Activated T-helper 1 cell treated with anti-CD3 and anti-CD28 coated beads, Interleukin-12 subunit alpha, Interleukin-12 subunit beta, Interleukin-2, Interleukin-4 antibody, amounts not matched to agents 30 ng/mL and 10 ng/mL and 1 ng/mL, durations not matched to agents 14 hours and 24 hours and 36 hours (primary cell): Measurements from ENCODE around the gene CGRRF1. TPM values are rescaled to one million over a fixed set of nuclear protein-coding genes. Genes with fewer than 3 reads are reported as not detected.

Experiments
- DNase-seq: peaks from one replicate; pipeline ENCODE4 v3.0.0; 2021; ENCODE audit warnings: low spot score
- H3K27ac Mint-ChIP-seq: one replicate; pipeline ENCODE4 v1.8.0; 2021; ENCODE audit warnings: mild to moderate bottlenecking, mixed read lengths
- H3K27me3 Mint-ChIP-seq: one replicate; pipeline ENCODE4 v1.8.0; 2022; ENCODE audit warnings: mild to moderate bottlenecking, moderate library complexity, mixed read lengths; ENCODE audit not compliant: insufficient read depth
- H3K36me3 Mint-ChIP-seq: one replicate; pipeline ENCODE4 v1.8.0; 2021; ENCODE audit warnings: low read depth, mixed read lengths
- H3K4me1 Mint-ChIP-seq: one replicate; pipeline ENCODE4 v1.8.0; 2021; ENCODE audit warnings: low read depth, mixed read lengths
- H3K4me3 Mint-ChIP-seq: one replicate; pipeline ENCODE4 v1.8.0; 2021; ENCODE audit warnings: mild to moderate bottlenecking, moderate library complexity, mixed read lengths
- H3K9me3 Mint-ChIP-seq: one replicate; pipeline ENCODE4 v1.8.0; 2021; ENCODE audit warnings: mixed read lengths
- intact Hi-C: fragments of 100-400 bp; cut with micrococcal nuclease; formaldehyde crosslinking; loops from one replicate; pipeline ENCODE4 v1.15.1; 2024
- total RNA-seq: library from RNA; stranded (reverse); gene quantifications from 2 replicates; pipeline ENCODE4 v1.2.3, GENCODE V29; 2022

The CGRRF1 gene
- total RNA-seq, 1 donor from 2014 or later = 13.2 TPM

DNA sequence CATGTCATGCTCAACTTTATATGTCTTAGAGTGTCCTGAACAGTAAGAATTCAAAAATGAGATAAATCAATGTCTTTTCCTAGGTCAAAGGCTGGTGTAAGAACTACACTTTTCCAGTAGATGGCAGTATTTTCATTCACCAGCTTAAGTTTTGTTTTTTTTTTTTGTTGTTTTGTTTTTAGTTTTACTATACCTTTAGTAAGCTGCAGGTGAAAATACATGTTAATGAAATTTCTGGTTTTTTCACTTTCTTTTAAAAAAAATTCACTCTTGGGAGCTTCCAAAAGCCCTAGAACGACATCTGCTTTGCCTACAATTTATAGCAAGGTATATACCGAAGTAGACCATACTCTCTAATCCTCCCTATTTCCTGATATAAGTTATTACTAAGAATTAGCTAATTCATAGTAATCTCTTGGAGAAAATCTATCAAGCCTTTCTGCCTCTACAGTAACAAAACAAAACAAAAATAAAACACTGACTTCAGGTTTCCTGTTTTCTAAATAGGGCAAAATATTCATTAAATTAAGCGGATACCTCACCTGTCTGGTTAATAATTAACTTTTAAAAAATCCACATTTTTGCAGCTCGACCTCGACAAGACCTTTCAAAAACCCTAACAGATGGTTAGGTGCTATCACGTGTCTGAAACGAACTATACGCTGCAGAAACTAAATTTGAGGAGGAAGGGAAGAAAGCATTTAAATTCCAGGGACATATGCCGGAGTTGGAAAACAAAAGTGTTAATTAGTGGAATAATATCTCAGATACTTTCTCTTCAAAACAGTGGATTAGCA, 54.6 kb downstream of the CGRRF1 start:
- Mint-ChIP-seq H3K9me3 (no peaks in the 10 kb centered on the region), H3K36me3 (no peaks in the 10 kb centered on the region), H3K4me1 (peaks cover 21% of the 10 kb centered on the region), H3K4me3 (peak overlapping the region; percentile 45), H3K27me3 (peaks cover 50% of the 10 kb centered on the region), H3K27ac (no peak overlapping the region)
- DNase-seq = no peak
- intact Hi-C loops = loop anchor here (1.0 to 2.0 kb wide), 8 partner anchors 79 to 339 kb away; partner anchors contain the start of genes CNIH1 and GCH1

DNA sequence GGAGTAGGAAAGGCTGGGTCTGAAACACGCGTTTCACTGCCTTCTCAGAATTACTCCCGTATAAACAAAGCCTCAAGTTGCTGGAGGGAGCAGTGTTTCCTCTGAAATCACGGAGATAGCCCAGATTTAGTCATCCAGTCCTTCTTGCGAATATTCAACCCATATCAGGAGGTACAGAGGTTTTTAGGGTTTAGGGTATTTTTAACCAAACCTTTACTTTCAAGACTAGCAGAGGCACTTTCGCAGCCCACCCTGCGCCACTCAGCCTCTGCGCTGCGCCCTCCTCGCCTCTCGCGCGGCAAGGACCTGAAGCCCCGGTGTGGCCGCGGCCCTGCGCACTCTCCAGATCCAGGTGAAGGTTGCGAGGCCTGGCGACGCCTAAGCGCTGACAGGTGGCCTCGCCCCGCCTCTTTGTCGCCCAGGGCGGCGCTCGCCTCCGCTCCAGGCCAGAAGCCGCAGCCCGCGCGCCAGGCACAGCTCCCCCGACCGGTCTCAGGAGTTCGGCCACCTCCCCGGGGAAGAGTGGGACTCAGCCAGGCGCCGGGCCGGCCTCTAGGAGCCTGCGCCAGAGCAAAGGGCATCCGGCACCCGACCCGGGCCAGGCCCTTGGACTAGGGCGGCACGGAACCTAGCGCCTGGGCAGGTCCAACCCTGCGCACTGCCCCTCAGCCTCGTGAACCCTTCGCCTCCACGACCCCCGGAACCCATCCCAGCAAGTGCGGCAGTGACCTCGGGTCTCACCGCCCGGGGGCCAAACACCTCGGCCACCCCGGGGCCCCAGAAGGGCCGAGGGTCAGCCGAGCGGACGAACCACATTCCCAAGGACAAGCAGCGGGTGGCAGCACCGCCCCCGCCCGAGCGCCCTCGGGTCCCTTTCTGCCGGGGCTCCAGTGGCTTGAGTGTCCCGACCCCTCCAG, 55.4 kb downstream of the CGRRF1 start:
- no peaks in the 10 kb centered on the region for H3K36me3 Mint-ChIP-seq
- no peaks in the 10 kb centered on the region for H3K9me3 Mint-ChIP-seq
- H3K4me1 Mint-ChIP-seq = peaks cover 21% of the 10 kb centered on the region
- DNase-seq = peak; percentile 31
- peaks cover 52% of the 10 kb centered on the region for H3K27me3 Mint-ChIP-seq
- H3K4me3 Mint-ChIP-seq = peak overlapping the region; percentile 75
- H3K27ac Mint-ChIP-seq = no peak overlapping the region
- intact Hi-C loops = loop anchor here (1.0 to 2.0 kb wide), 10 partner anchors 56 to 338 kb away; partner anchors contain the start of genes CGRRF1, CNIH1 and GCH1

DNA sequence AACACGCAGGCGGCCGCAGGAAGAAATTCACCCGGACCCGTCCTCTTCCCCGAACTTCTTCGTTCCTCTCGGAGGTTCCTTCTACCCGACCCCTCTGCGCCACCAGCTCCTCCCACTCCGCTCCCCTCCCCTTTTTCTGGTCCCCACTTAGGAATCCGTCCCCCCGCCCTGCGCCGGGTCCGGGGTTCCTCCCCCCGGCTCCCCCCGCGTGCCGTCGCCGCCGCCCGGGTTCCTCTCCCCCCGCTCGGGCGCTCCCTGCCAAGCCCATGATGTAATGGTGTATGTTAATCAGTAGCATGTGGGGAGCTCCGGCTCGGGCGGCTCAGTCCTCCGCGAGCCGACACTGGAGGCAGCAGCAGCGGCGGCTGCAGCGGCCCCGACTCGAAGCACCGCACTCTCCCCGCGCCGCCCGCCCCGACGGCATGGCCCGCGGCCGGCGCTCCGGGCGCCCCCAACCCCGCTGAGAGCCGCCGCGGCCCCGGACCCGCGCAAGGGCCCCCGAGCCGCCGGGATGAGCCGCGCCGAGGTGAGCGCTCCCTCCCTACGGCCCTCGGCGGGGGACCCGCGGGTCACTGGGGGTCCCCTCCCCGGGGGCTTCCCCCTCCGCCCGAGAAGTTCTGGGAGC, 56.2 kb downstream of the CGRRF1 start:
- peak; percentile 61 for DNase-seq
- Mint-ChIP-seq H3K36me3 (no peaks in the 10 kb centered on the region), H3K4me3 (peak overlapping the region; percentile 75), H3K4me1 (peaks cover 21% of the 10 kb centered on the region), H3K27ac (no peak overlapping the region), H3K27me3 (peaks cover 54% of the 10 kb centered on the region), H3K9me3 (no peaks in the 10 kb centered on the region)
- intact Hi-C loops = loop anchor here (1.0 to 2.0 kb wide), 4 partner anchors 56 to 337 kb away; partner anchors contain the start of genes CGRRF1, CNIH1 and GCH1

DNA sequence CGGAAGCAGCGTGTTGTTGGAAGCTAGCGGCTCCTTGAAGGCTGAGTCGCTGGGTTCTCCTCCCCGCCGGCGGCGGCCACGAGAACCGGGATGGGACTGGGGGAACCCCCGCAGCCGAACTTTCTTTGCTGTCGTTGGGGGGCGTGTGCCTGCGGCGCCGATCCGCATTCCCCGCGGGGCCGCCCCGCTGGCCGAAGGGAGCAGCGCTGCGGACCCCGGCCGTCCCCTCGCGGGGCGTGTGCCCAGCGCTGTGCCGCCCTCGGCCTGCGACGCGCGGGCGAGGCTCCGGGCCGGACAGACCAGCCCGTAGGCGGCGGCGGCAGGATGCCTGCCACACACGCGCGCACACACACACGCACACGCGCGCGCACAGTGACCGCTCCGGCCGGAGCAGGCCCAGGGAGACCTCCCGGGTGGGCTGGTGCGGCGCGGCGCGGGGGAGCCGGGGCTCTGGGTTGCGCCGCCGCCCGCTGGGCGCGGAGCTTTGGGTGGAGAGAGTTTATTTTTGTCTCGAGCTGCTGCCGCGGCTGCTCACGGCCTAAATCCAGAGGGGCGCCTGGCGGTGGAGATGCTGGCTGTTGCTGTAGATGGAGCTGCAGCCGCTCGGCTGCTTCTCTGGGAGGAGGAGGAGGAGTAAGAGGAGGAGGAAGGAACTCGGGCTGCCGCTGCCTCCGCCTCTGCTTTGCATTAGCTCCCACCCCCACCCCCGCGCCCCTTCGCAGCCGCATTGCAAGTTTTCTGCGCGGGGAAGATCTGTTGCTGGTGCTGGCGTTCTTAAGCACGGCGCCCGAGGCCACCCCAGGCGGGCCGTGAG, 56.9 kb downstream of the CGRRF1 start, which contains the start of gene SAMD4A:
Gene SAMD4A, plus strand, starts transcription at position 719 of the 814 bp plus-strand sequence. CDS start 789 bp downstream, outside the sequence.
- H3K4me1 Mint-ChIP-seq = peaks cover 21% of the 10 kb centered on the region
- H3K36me3 Mint-ChIP-seq = no peaks in the 10 kb centered on the region
- peaks cover 56% of the 10 kb centered on the region for H3K27me3 Mint-ChIP-seq
- intact Hi-C loops = no loop called here
- H3K27ac Mint-ChIP-seq = peak within 1 kb of the TSS; percentile 77
- peak within 1 kb of the TSS; percentile 90 for H3K4me3 Mint-ChIP-seq
- DNase-seq = peak; percentile 29
- no peaks in the 10 kb centered on the region for H3K9me3 Mint-ChIP-seq

DNA sequence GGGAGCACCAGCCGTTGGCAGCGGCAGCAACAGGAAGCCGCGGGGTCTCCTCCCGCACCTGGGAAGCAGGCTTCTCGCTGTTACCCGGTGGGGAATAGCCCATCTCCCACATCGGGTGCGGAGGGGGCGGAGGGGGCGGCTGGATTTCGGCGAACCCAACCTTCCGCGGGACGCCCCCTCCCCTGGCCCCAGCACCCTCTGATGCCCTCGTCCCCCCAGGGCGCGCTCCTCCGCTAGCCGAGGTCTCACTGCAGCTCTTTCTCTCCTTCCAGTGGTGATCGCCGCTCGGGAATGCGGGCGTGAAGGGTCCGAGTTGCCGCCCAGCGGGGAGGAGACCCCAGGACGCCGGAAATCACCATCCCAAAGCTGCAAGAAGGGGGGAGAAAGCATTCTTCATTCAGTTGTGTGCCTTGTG, 57.5 kb downstream of the CGRRF1 start:
- Mint-ChIP-seq H3K27ac (peak overlapping the region; percentile 77), H3K4me3 (peak overlapping the region; percentile 90), H3K9me3 (peaks cover 6% of the 10 kb centered on the region), H3K4me1 (peaks cover 21% of the 10 kb centered on the region), H3K36me3 (no peaks in the 10 kb centered on the region), H3K27me3 (peaks cover 55% of the 10 kb centered on the region)
- DNase-seq = no peak
- intact Hi-C loops = no loop called here

DNA sequence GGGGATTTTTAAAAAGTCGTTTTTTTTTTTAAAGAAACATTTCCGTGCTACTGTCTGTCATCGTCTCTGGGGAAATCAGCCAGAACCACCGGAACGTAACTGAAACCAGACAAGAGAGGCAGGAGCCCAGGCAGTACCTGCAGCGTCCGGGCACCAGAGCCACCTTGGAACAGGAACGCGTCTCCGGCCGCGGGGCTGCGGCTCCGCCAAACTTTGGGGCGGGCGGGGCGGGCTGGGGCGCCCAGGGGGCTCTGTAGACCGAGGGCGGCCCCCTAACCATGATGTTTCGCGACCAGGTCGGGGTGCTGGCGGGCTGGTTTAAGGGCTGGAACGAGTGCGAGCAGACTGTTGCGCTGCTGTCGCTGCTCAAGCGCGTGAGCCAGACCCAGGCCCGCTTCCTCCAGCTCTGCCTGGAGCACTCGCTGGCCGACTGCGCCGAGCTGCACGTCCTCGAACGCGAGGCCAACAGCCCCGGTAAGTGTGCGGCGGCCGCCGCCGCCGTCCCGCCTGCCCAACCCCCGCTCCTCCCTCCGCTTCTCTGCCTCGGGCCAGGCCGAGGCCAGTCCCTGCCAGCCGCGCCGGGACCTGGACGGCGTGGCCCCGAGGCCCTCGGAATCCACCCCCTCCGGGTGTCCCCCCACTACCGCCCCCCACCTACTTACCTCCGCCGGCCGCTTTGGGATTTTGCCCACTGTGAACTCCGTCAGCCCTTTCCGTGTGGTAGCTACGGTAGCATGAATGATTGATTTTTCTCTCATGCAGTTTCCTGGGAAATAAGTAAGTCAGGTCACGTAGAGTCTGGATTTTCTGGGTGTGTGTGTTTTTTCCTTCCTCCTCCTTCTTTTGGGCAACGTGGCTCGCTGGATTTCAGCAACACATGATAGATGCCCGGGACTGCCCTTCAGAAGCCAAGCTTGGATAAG, 58.2 kb downstream of the CGRRF1 start:
- peaks cover 51% of the 10 kb centered on the region for H3K27me3 Mint-ChIP-seq
- peak overlapping the region; percentile 90 for H3K4me3 Mint-ChIP-seq
- intact Hi-C loops = no loop called here
- peak overlapping the region; percentile 77 for H3K27ac Mint-ChIP-seq
- H3K9me3 Mint-ChIP-seq = peaks cover 9% of the 10 kb centered on the region
- DNase-seq = peak; percentile 14
- H3K36me3 Mint-ChIP-seq = peaks cover 1% of the 10 kb centered on the region
- H3K4me1 Mint-ChIP-seq = peaks cover 21% of the 10 kb centered on the region

DNA sequence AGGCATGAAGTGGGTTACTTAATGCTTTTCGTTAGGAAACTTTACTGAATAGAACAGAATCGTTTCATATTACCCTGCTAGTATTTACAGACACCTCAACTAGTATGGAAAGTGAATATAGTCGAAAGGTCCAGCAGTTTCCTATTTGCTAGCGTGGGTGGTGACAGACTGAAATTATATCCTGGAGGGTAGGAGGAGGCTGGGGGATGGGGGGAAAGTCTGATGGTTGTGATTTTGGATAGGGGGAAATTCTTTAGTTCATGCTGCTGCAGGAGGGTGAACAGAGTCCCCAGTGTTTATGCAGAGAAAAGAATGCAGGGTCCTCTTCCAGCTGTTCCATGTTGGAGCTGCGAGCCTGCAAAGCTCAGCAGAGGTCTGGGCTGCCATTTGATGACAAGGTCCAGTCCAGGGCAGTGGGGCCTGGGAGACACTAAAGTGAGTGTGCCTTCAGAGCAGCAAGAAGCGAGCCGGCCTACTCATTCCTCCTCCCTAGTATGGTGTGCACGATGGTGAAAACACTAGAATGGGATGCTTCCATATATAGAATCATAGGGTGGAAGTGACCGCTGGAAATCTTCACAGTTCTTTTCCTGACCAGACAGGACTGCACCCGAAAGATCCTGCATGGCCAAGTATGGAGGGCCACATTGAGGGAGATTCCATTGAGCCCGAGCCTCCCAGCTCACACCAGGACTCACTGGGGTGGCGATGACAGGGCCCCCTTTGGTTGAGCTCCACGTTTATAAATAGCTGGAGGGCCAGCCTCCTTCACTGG, 59.3 kb downstream of the CGRRF1 start:
- H3K27me3 Mint-ChIP-seq = peaks cover 50% of the 10 kb centered on the region
- no peak for DNase-seq
- H3K27ac Mint-ChIP-seq = no peak overlapping the region
- H3K9me3 Mint-ChIP-seq = peaks cover 20% of the 10 kb centered on the region
- intact Hi-C loops = no loop called here
- H3K4me1 Mint-ChIP-seq = peaks cover 20% of the 10 kb centered on the region
- peaks cover 7% of the 10 kb centered on the region for H3K36me3 Mint-ChIP-seq
- peak overlapping the region; percentile 26 for H3K4me3 Mint-ChIP-seq

DNA sequence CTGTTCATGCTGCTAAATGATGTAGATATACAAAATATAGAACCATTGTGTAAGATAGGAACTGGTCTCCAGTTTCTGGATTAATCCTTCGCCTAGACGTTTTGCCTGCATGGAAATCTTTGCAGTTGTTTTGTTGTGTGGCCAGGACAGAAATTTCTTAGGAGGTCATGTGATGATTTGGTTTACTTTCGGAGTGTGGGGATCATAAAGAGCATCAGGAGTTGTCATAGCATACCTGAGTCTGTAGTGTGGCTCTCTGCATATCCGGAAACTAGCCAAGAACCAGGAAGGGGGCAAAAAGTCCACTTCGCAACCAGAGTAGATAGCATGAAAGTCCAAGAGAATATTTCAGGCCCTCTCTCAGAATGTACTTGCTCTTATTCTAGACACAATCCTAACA, 60.3 kb downstream of the CGRRF1 start:
- DNase-seq = no peak
- Mint-ChIP-seq H3K36me3 (peaks cover 7% of the 10 kb centered on the region), H3K9me3 (peaks cover 24% of the 10 kb centered on the region), H3K4me1 (peaks cover 12% of the 10 kb centered on the region), H3K4me3 (no peak overlapping the region), H3K27ac (no peak overlapping the region), H3K27me3 (peaks cover 44% of the 10 kb centered on the region)
- intact Hi-C loops = no loop called here

DNA sequence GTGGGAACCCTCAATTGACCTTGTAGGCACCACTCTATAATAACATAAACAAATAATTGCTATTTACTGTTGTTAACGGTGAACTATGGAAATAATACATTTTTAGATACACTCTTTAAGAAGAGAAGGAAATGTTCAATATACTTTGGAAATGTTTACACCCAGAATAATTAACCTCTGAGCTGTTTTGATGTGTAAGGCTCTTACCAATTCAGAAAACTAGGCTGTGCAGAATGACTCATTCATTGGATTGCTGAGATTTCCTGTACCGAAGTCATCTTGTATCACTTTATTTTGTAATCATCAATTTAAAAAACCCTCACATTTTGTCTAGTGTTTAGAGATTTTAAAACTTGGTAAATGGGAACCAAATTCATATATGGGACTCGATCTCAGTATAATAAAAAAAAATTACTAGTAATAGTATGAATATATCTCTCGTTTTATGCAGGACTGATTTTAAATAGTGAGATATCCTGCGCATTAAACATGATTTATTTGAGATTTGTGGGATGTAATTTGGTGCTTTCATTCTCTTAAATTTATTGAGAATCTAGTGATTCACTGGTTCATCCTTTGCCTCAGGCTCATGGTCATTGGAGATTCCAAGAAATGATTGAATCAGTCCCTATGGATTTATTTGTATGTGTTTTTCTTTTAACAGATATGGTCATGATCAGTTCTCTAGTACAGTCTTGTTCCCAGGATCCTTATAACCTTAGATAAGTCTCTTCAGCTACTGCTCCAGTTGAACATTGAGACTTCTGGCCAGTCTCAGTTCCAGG, 61.1 kb downstream of the CGRRF1 start:
- no peak for DNase-seq
- Mint-ChIP-seq H3K4me1 (peaks cover 12% of the 10 kb centered on the region), H3K9me3 (peaks cover 24% of the 10 kb centered on the region), H3K27ac (no peak overlapping the region), H3K36me3 (peaks cover 7% of the 10 kb centered on the region), H3K4me3 (no peak overlapping the region), H3K27me3 (peaks cover 39% of the 10 kb centered on the region)
- intact Hi-C loops = no loop called here

DNA sequence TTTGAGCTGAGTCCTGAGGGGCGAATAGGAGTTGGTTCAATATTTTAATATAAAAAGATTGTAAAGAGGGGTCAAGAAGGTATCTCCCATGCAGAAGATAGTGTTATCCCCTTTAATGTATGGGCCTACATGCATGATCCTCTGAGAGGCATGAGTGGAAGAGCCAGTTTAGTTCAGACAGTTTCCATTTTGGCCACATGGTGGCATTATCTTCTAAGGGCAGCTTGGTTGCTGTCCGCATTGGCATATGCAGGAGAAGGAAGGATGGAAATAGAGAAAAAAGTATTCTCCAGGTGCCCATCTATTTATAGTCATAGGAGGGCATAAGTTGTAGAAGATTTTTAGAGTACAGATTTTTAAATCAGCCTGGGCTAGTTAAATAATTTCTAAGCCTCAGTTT, 62.6 kb downstream of the CGRRF1 start:
- Mint-ChIP-seq H3K27me3 (peaks cover 42% of the 10 kb centered on the region), H3K4me3 (no peak overlapping the region), H3K36me3 (peaks cover 7% of the 10 kb centered on the region), H3K9me3 (peaks cover 24% of the 10 kb centered on the region), H3K4me1 (peaks cover 10% of the 10 kb centered on the region), H3K27ac (no peak overlapping the region)
- intact Hi-C loops = no loop called here
- no peak for DNase-seq
